HCT116 (cell line): Measurements from ENCODE around the gene ACOT7. TPM values are rescaled to one million over a fixed set of nuclear protein-coding genes. Genes with fewer than 3 reads are reported as not detected.

Source experiments
- ATAC-seq: fragments of 200-7000 bp; cut with Tn5 transposase; 2 replicates; pipeline ENCODE4 v1.9.1; 2020; ENCODE audit warnings: mild to moderate bottlenecking, moderate library complexity
- BruUV-seq: library from RNA; stranded (reverse); fragments of 400-500 nt; replicated peaks from 2 replicates; lab custom pipeline; 2021; lab: Mats Ljungman, UMichigan
- CTCF ChIA-PET: fragments of 300-600 bp; sonication (Branson Sonifier 250); formaldehyde crosslinking; loops from one replicate; lab custom pipeline; 2021; ENCODE audit warnings: antibody characterized with exemption; lab: Charles Lee
- POLR2A ChIA-PET: fragments of 300-600, 350-600 bp; sonication (Branson Sonifier 250); formaldehyde crosslinking; loops from one replicate; lab custom pipeline; 2021; ENCODE audit warnings: antibody characterized with exemption; lab: Charles Lee
- RAD21 ChIA-PET, 2 experiments: fragments of 300-600 bp; sonication (Branson Sonifier 250); formaldehyde crosslinking; loops; one replicate each; lab custom pipeline; 2023; ENCODE audit warnings: low total read pairs in 2 of 2; ENCODE audit not compliant: uncharacterized antibody in 2 of 2, unreplicated experiment in 2 of 2, low non-redundant PET in 1 of 2; lab: Charles Lee
- DNase-seq: peaks from one replicate; pipeline ENCODE4 v3.0.0-alpha.2; 2010; ENCODE audit warnings: low read depth, low spot score
- H2AFZ ChIP-seq: fragments of 200-600 bp; shearing (Covaris generic), sonication (generic); 2 replicates; pipeline ENCODE4 v1.6.1; 2017; ENCODE audit warnings: low read depth, mixed run types, mixed read lengths, antibody characterized with exemption, low read length; ENCODE audit not compliant: poor library complexity, severe bottlenecking
- H3K27ac ChIP-seq: 2 replicates; pipeline ENCODE4 v1.5.1; 2012; ENCODE audit warnings: low read depth, low read length
- H3K27me3 ChIP-seq: fragments of 200-600 bp; sonication (generic); 2 replicates; pipeline ENCODE4 v1.6.1; 2016; ENCODE audit warnings: mixed run types, low read length, mixed read lengths; ENCODE audit not compliant: insufficient read depth
- H3K36me3 ChIP-seq, 2 experiments: fragments of 200-500 bp in 1 of 2; fragments of 200-600 bp in 1 of 2; sonication (Bioruptor generic) in 1 of 2; sonication (generic) in 1 of 2; 2 replicates each; pipeline versions ENCODE4 v1.5.1 to v1.6.1; 2014 to 2016; ENCODE audit warnings: low read length in 2 of 2, inconsistent platforms in 1 of 2, mixed read lengths in 1 of 2, mixed run types in 1 of 2; ENCODE audit not compliant: insufficient read depth in 2 of 2, control insufficient read depth in 1 of 2
- H3K4me1 ChIP-seq, 2 experiments: fragments of 200-600 bp in 1 of 2; sonication (generic) in 1 of 2; 2 replicates each; pipeline versions ENCODE4 v1.5.1 to v1.6.1; 2012 to 2017; ENCODE audit warnings: low read length in 2 of 2, inconsistent platforms in 1 of 2, mild to moderate bottlenecking in 1 of 2, mixed read lengths in 1 of 2, mixed run types in 1 of 2, moderate library complexity in 1 of 2; ENCODE audit not compliant: insufficient read depth in 2 of 2, control insufficient read depth in 1 of 2
- H3K4me2 ChIP-seq: fragments of 200-600 bp; sonication (generic); 2 replicates; pipeline ENCODE4 v1.6.1; 2017; ENCODE audit warnings: mixed run types, low read length, mixed read lengths
- H3K4me3 ChIP-seq, 2 experiments: fragments of 200-600 bp in 1 of 2; sonication (generic) in 1 of 2; replicated peaks in 1 of 2; 2 replicates each; pipeline ENCODE4 v1.5.1; 2011 to 2016; ENCODE audit warnings: low read length in 2 of 2, control low read depth in 1 of 2, low read depth in 1 of 2, mild to moderate bottlenecking in 1 of 2, mixed read lengths in 1 of 2, mixed run types in 1 of 2
- H3K79me2 ChIP-seq: fragments of 200-600 bp; sonication (generic); 2 replicates; pipeline ENCODE4 v1.6.1; 2017; ENCODE audit warnings: mild to moderate bottlenecking, mixed run types, low read length, moderate library complexity, mixed read lengths; ENCODE audit not compliant: insufficient read depth
- H3K9ac ChIP-seq: fragments of 200-600 bp; sonication (generic); 2 replicates; pipeline ENCODE4 v1.6.1; 2016; ENCODE audit warnings: low read length, mixed read lengths
- H3K9me2 ChIP-seq: fragments of 200-600 bp; sonication (generic), shearing (Covaris generic); 2 replicates; pipeline ENCODE4 v1.6.1; 2017; ENCODE audit warnings: mixed run types, mild to moderate bottlenecking, moderate library complexity; ENCODE audit not compliant: insufficient read depth
- H3K9me3 ChIP-seq, 2 experiments: fragments of 200-500 bp in 1 of 2; fragments of 200-600 bp in 1 of 2; sonication (Bioruptor generic) in 1 of 2; sonication (generic) in 1 of 2; 2 replicates each; pipeline ENCODE4 v1.6.1; 2014 to 2017; ENCODE audit warnings: low read length in 2 of 2, mixed read lengths in 2 of 2, inconsistent platforms in 1 of 2, low read depth in 1 of 2, mild to moderate bottlenecking in 1 of 2, mixed run types in 1 of 2, moderate library complexity in 1 of 2; ENCODE audit not compliant: control insufficient read depth in 1 of 2, insufficient read depth in 1 of 2
- H4K20me1 ChIP-seq: fragments of 200-600 bp; sonication (generic), shearing (Covaris generic); 2 replicates; pipeline ENCODE4 v1.6.1; 2017; ENCODE audit warnings: mixed run types, mild to moderate bottlenecking, moderate library complexity; ENCODE audit not compliant: insufficient read depth
- CBX3 ChIP-seq: IDR thresholded peaks from 2 replicates; pipeline ENCODE4 v1.6.1; 2012; ENCODE audit warnings: low read depth
- EGR1 ChIP-seq: IDR thresholded peaks from 2 replicates; pipeline ENCODE4 v1.6.1; 2012; ENCODE audit warnings: low read depth
- ELF1 ChIP-seq: IDR thresholded peaks from 2 replicates; pipeline ENCODE4 v1.6.1; 2012; ENCODE audit warnings: low read depth, borderline replicate concordance
- POLR2A ChIP-seq: IDR thresholded peaks from 2 replicates; pipeline ENCODE4 v1.7.0; 2011; ENCODE audit warnings: borderline replicate concordance; ENCODE audit not compliant: insufficient read depth, insufficient read length; ENCODE audit errors: extremely low read depth
- POLR2AphosphoS5 ChIP-seq: IDR thresholded peaks from 2 replicates; pipeline ENCODE4 v1.6.1; 2011; ENCODE audit warnings: mild to moderate bottlenecking, low read depth, low read length, moderate library complexity
- SIN3A ChIP-seq: IDR thresholded peaks from 2 replicates; pipeline ENCODE4 v1.6.1; 2012; ENCODE audit warnings: low read depth
- SP1 ChIP-seq: IDR thresholded peaks from 2 replicates; pipeline ENCODE4 v1.6.1; 2012; ENCODE audit warnings: low read depth
- SRF ChIP-seq: IDR thresholded peaks from 2 replicates; pipeline ENCODE4 v1.6.1; 2012; ENCODE audit warnings: low read depth
- intact Hi-C: fragments of 100-400 bp; cut with micrococcal nuclease; formaldehyde crosslinking; loops from 2 replicates; pipeline ENCODE4 v1.10.0; 2022
- total RNA-seq: library from RNA; stranded (reverse); gene quantifications from one replicate; pipeline ENCODE4 v1.2.1, GENCODE V29; 2021; ENCODE audit not compliant: unreplicated experiment
- TF ChIP-seq, protein P1 (sequence below): IDR thresholded peaks from 2 replicates; pipeline ENCODE4 v1.6.1; 2012
- TF ChIP-seq, protein P2 (sequence below): IDR thresholded peaks from 2 replicates; pipeline ENCODE4 v1.6.1; 2012
- TF ChIP-seq, protein P3 (sequence below): IDR thresholded peaks from 2 replicates; pipeline ENCODE4 v1.6.1; 2012; ENCODE audit warnings: low read depth

The ACOT7 gene
- total RNA-seq, 1 experiment from 2014 or later: 162 TPM

DNA sequence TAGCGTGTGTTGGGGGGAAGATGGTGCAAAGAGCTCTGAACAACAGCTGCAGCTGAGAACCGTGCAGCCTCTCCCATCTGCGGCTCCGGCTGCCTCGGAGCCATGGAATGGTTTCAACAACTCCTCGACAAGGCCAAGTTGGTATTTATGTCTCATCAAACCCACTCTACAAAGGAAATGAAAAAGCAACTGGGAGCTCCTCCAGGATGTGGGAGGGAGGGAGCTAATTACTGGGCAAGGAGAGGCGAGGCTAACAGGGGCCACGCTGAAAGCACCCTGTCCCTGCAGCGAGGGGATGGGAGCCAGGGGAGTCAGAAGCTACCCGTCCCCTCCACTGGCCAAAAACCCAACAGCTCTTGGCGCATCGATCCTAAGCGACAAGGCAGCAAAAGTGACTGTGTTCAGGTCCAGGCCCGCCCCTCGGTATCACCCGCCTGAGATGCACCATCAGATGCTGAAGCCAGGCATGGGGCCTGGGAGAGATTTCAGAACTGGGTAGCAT lies 63.1 kb downstream of the ACOT7 start (continued):
- TF ChIP-seq SP1 (no peak), SIN3A (no peak), ELF1 (no peak), CBX3 (no peak), EGR1 (no peak), SRF (no peak), POLR2AphosphoS5 (no peak)
- TF ChIP-seq, protein P1, sequence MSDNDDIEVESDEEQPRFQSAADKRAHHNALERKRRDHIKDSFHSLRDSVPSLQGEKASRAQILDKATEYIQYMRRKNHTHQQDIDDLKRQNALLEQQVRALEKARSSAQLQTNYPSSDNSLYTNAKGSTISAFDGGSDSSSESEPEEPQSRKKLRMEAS: no peak
- TF ChIP-seq, protein P2, sequence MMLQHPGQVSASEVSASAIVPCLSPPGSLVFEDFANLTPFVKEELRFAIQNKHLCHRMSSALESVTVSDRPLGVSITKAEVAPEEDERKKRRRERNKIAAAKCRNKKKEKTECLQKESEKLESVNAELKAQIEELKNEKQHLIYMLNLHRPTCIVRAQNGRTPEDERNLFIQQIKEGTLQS: no peak

DNA sequence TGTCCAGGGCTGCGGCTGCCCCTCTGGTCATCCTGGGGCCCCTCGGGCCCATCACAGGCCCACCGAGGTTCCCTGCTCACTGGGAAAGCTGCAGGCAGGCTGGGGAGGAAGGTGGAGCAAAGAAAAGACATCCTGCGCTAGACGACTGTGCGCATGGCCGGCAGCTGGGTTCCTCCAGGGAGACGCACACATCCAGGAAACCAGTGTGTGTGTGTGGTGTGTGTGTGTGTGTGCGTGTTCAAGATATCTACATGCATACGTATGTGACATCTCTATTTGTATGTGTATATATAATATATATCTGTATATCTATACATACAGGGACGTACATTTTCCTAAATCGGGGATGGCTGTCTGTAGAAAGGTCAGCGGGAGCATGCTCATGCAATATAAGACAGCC lies 63.7 kb downstream of the ACOT7 start:
- RAD21 ChIA-PET: no interaction called here
- no peak overlapping the region for H3K4me2 ChIP-seq
- H3K9ac ChIP-seq: no peak overlapping the region
- no peaks in the 10 kb centered on the region for H3K27me3 ChIP-seq
- POLR2A ChIA-PET: no interaction called here
- CTCF ChIA-PET: no interaction called here
- no peaks in the 10 kb centered on the region for H3K79me2 ChIP-seq
- no peak for ATAC-seq
- H3K4me3 ChIP-seq: no peak overlapping the region
- H3K9me2 ChIP-seq: no peaks in the 10 kb centered on the region
- no peak for DNase-seq
- no peak overlapping the region for H2AFZ ChIP-seq
- no peaks in the 10 kb centered on the region for H3K4me1 ChIP-seq
- no peaks in the 10 kb centered on the region for H4K20me1 ChIP-seq
- H3K9me3 ChIP-seq: no peaks in the 10 kb centered on the region
- peaks cover 3 to 4% of the 10 kb centered on the region in 2 experiments; a peak in 2 of 4 replicates for H3K36me3 ChIP-seq
- BruUV-seq: no TSS peak
- TF ChIP-seq POLR2A: no peak
- TF ChIP-seq POLR2AphosphoS5: no peak
- TF ChIP-seq, protein P3, sequence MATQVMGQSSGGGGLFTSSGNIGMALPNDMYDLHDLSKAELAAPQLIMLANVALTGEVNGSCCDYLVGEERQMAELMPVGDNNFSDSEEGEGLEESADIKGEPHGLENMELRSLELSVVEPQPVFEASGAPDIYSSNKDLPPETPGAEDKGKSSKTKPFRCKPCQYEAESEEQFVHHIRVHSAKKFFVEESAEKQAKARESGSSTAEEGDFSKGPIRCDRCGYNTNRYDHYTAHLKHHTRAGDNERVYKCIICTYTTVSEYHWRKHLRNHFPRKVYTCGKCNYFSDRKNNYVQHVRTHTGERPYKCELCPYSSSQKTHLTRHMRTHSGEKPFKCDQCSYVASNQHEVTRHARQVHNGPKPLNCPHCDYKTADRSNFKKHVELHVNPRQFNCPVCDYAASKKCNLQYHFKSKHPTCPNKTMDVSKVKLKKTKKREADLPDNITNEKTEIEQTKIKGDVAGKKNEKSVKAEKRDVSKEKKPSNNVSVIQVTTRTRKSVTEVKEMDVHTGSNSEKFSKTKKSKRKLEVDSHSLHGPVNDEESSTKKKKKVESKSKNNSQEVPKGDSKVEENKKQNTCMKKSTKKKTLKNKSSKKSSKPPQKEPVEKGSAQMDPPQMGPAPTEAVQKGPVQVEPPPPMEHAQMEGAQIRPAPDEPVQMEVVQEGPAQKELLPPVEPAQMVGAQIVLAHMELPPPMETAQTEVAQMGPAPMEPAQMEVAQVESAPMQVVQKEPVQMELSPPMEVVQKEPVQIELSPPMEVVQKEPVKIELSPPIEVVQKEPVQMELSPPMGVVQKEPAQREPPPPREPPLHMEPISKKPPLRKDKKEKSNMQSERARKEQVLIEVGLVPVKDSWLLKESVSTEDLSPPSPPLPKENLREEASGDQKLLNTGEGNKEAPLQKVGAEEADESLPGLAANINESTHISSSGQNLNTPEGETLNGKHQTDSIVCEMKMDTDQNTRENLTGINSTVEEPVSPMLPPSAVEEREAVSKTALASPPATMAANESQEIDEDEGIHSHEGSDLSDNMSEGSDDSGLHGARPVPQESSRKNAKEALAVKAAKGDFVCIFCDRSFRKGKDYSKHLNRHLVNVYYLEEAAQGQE: no peak
- H3K27ac ChIP-seq: no peak overlapping the region
- intact Hi-C loops: no loop called here
